Motor neuron (in vitro differentiated cells): Measurements from ENCODE around the gene OSBPL10. TPM values are rescaled to one million over a fixed set of nuclear protein-coding genes. Genes with fewer than 3 reads are reported as not detected.

Source experiments
- ATAC-seq, 8 experiments: fragments of 200-7000 bp; cut with Tn5 transposase; replicated peaks in 6 of 8; 2 replicates each; pipeline ENCODE4 v1.8.0; 2021; ENCODE audit warnings: mild to moderate bottlenecking in 8 of 8, moderate library complexity in 8 of 8
- H3K27ac ChIP-seq, 2 donors: fragments of 250-450 bp; sonication (Bioruptor Pico); 2 replicates each; pipeline ENCODE4 v1.9.0; 2021; ENCODE audit warnings: antibody characterized with exemption in 2 of 2, mild to moderate bottlenecking in 2 of 2, moderate library complexity in 1 of 2
- H3K4me1 ChIP-seq, 2 donors: fragments of 250-450 bp; sonication (Bioruptor Pico); replicated peaks in 1 of 2; 2 replicates each; pipeline ENCODE4 v1.6.1; 2021; ENCODE audit warnings: antibody characterized with exemption in 2 of 2, mild to moderate bottlenecking in 2 of 2, moderate library complexity in 1 of 2
- H3K4me3 ChIP-seq, 5 donors: fragments of 250-450 bp; sonication (Bioruptor Pico); 2 replicates each; pipeline ENCODE4 v1.9.0; 2021; ENCODE audit warnings: antibody characterized with exemption in 5 of 5, mild to moderate bottlenecking in 5 of 5, moderate library complexity in 4 of 5
- WGBS, 10 experiments: fragments of 450-650 bp; shearing (Covaris generic); methylation state at CpG; one replicate each; pipeline ENCODE4 v1.0.0; 2022; 5-methylcytosine and 5-hydroxymethylcytosine counted together
- in situ Hi-C, 9 experiments: fragments of 400-800 bp; cut with MboI; loops; one replicate each; pipeline ENCODE4 v1.15.0; 2021; ENCODE audit warnings: low sequenced_read_pairs in 9 of 9, low pct_unique_long_range_greater_than_20kb in 2 of 9; ENCODE audit not compliant: unreplicated experiment in 9 of 9
- total RNA-seq, 8 experiments: library from RNA; unstranded; fragments of 300-600 nt; gene quantifications; 2 replicates each; pipeline versions ENCODE4 v1.2.3 to v1.2.4, GENCODE V29; 2022

Gene OSBPL10
- total RNA-seq, 8 experiments from 2014 or later: 1.9 to 35.0 (median 2.9) TPM

GRCh38 chr3:31948280-31948679 is 32.8 kb downstream of the OSBPL10 start:
- no peak overlapping the region for H3K27ac ChIP-seq
- H3K4me3 ChIP-seq: no peak overlapping the region
- in situ Hi-C loops: no loop called here
- H3K4me1 ChIP-seq: no peaks in the 10 kb centered on the region
- 41 to 100% (median 80%) methylated on average over 1 to 6 of the region's 6 CpGs; no CpG with 5 or more reads in 1 of the 10 experiments for WGBS, 10 experiments
- ATAC-seq: no peak

GRCh38 chr3:31947671-31948091 is 33.4 kb downstream of the OSBPL10 start:
- in situ Hi-C loops: no loop called here
- peak in 3 of 8 experiments; percentile 72 to 90 (median 89) for ATAC-seq
- Histone ChIP-seq H3K4me3 (no peak overlapping the region), H3K4me1 (no peaks in the 10 kb centered on the region), H3K27ac (no peak overlapping the region)
- WGBS, 10 experiments: 60 to 100% (median 79%) methylated on average over 1 to 6 of the region's 6 CpGs; no CpG with 5 or more reads in 1 of the 10 experiments

- in situ Hi-C loops: no loop called here
- WGBS, 10 experiments: 31 to 100% (median 100%) methylated on average over 1 to 4 of the region's 4 CpGs; no CpG with 5 or more reads in 3 of the 10 experiments
- peak in 1 of 8 experiments; percentile 17 for ATAC-seq
- no peaks in the 10 kb centered on the region for H3K4me1 ChIP-seq
- no peak overlapping the region for H3K27ac ChIP-seq
- no peak overlapping the region for H3K4me3 ChIP-seq
These were observed 33.9 kb downstream of the OSBPL10 start for GRCh38 chr3:31947162-31947561.

GRCh38 chr3:31946484-31947081 is 34.5 kb downstream of the OSBPL10 start:
- 69 to 100% (median 85%) methylated on average over 2 to 8 of the region's 10 CpGs; no CpG with 5 or more reads in 1 of the 10 experiments for WGBS, 10 experiments
- no peak for ATAC-seq

GRCh38 chr3:31945738-31946052 is 35.4 kb downstream of the OSBPL10 start:
- 75 to 100% (median 92%) methylated on average over 1 to 2 of the region's 3 CpGs; no CpG with 5 or more reads in 5 of the 10 experiments for WGBS, 10 experiments
- no peak for ATAC-seq

More at GRCh38 chr3:31946484-31947081, 34.5 kb downstream of the OSBPL10 start:
- no peak overlapping the region for H3K27ac ChIP-seq
- no peaks in the 10 kb centered on the region for H3K4me1 ChIP-seq
- H3K4me3 ChIP-seq: no peak overlapping the region
- in situ Hi-C loops: no loop called here

GRCh38 chr3:31943041-31943440 is 38.0 kb downstream of the OSBPL10 start:
- in situ Hi-C loops: no loop called here
- no peak overlapping the region for H3K27ac ChIP-seq
- no peak for ATAC-seq
- no peak overlapping the region for H3K4me3 ChIP-seq
- no peaks in the 10 kb centered on the region for H3K4me1 ChIP-seq

More at GRCh38 chr3:31945738-31946052, 35.4 kb downstream of the OSBPL10 start:
- Histone ChIP-seq H3K27ac (no peak overlapping the region), H3K4me1 (no peaks in the 10 kb centered on the region), H3K4me3 (no peak overlapping the region)
- in situ Hi-C loops: no loop called here

GRCh38 chr3:31942446-31942845 is 38.6 kb downstream of the OSBPL10 start:
- H3K4me3 ChIP-seq: no peak overlapping the region
- H3K4me1 ChIP-seq: no peaks in the 10 kb centered on the region
- in situ Hi-C loops: no loop called here
- 100% methylated on average over 1 to 2 of the region's 2 CpGs; no CpG with 5 or more reads in 5 of the 10 experiments for WGBS, 10 experiments
- H3K27ac ChIP-seq: no peak overlapping the region
- no peak for ATAC-seq

GRCh38 chr3:31937225-31937624 is 43.8 kb downstream of the OSBPL10 start:
- in situ Hi-C loops: no loop called here
- Histone ChIP-seq H3K4me3 (no peak overlapping the region), H3K4me1 (no peaks in the 10 kb centered on the region), H3K27ac (no peak overlapping the region)
- WGBS, 10 experiments: 50 to 100% (median 91%) methylated on average over 1 to 3 of the region's 4 CpGs; no CpG with 5 or more reads in 2 of the 10 experiments
- ATAC-seq: no peak

- H3K4me3 ChIP-seq: no peak overlapping the region
- in situ Hi-C loops: no loop called here
- no peaks in the 10 kb centered on the region for H3K4me1 ChIP-seq
- 0 to 100% (median 50%) methylated on average over 1 of the region's 1 CpG; no CpG with 5 or more reads in 3 of the 10 experiments for WGBS, 10 experiments
- ATAC-seq: peak in 1 of 8 experiments; percentile 36
- H3K27ac ChIP-seq: no peak overlapping the region
These were observed 44.5 kb downstream of the OSBPL10 start for GRCh38 chr3:31936420-31937060.

GRCh38 chr3:31934866-31935265 is 46.2 kb downstream of the OSBPL10 start:
- in situ Hi-C loops: no loop called here
- no peaks in the 10 kb centered on the region for H3K4me1 ChIP-seq
- H3K4me3 ChIP-seq: no peak overlapping the region
- ATAC-seq: no peak
- no peak overlapping the region for H3K27ac ChIP-seq
- WGBS, 10 experiments: 20 to 100% (median 80%) methylated on average over 1 to 3 of the region's 3 CpGs; no CpG with 5 or more reads in 1 of the 10 experiments

GRCh38 chr3:31934018-31934417 is 47.0 kb downstream of the OSBPL10 start:
- WGBS, 10 experiments: 50 to 100% (median 100%) methylated on average over 1 of the region's 1 CpG; no CpG with 5 or more reads in 2 of the 10 experiments
- Histone ChIP-seq H3K27ac (no peak overlapping the region), H3K4me1 (peaks cover 0 to under 1% of the 10 kb centered on the region in 2 donors), H3K4me3 (no peak overlapping the region)
- no peak for ATAC-seq
- in situ Hi-C loops: no loop called here

GRCh38 chr3:31932990-31933389 is 48.1 kb downstream of the OSBPL10 start:
- 86 to 100% (median 100%) methylated on average over 1 to 3 of the region's 3 CpGs; no CpG with 5 or more reads in 2 of the 10 experiments for WGBS, 10 experiments
- in situ Hi-C loops: no loop called here
- H3K4me1 ChIP-seq: peaks cover 0 to 4% of the 10 kb centered on the region in 2 donors
- no peak for ATAC-seq
- no peak overlapping the region for H3K4me3 ChIP-seq
- H3K27ac ChIP-seq: no peak overlapping the region

- H3K27ac ChIP-seq: no peak overlapping the region
- 64 to 100% (median 100%) methylated on average over 1 to 3 of the region's 4 CpGs; no CpG with 5 or more reads in 3 of the 10 experiments for WGBS, 10 experiments
- ATAC-seq: no peak
- H3K4me3 ChIP-seq: no peak overlapping the region
- H3K4me1 ChIP-seq: peaks cover 0 to 4% of the 10 kb centered on the region in 2 donors
- in situ Hi-C loops: no loop called here
These were observed 51.1 kb downstream of the OSBPL10 start for GRCh38 chr3:31929826-31930502.
